Measurements from ENCODE around the gene GATC. TPM values are rescaled to one million over a fixed set of nuclear protein-coding genes. Genes with fewer than 3 reads are reported as not detected.

Gene GATC
- polyA plus RNA-seq, 1 experiment = 25.9 TPM

- Histone ChIP-seq H3K27me3 (ENCODE audit: control insufficient read depth, insufficient read depth, low read length) (no peaks in the 10 kb centered on the region), H3K9me3 (ENCODE audit: control insufficient read depth, insufficient read depth, low read length) (no peaks in the 10 kb centered on the region; the same call in 1 of the 2 replicates), H3K4me3 (ENCODE audit: low read depth, low read length) (peak overlapping the region; percentile 93), H3K27ac (ENCODE audit: low read depth, low read length) (peak overlapping the region; percentile 75)
- no peak for DNase-seq (ENCODE audit: low read depth, low spot score)
- 0 out of 2 replicates have a peak, but pooled peaks have one; percentile 7 for TF ChIP-seq CTCF (IDR thresholded peaks at IDR 0.05; ENCODE audit: low read depth, low read length)
- POLR2A ChIA-PET = interaction anchor here (0.7 to 1.8 kb wide), 5 partner anchors 11 to 889 kb away, joined by 3 to 6 read pairs (median 5); partner anchors contain the start of genes COQ5 and DYNLL1
- CTCF ChIA-PET = interaction anchor here (0.5 to 1.9 kb wide), 10 partner anchors 11 to 178 kb away, joined by 3 to 9 read pairs (median 4); partner anchors contain the start of gene SIRT4
Observed at GRCh38 chr12:120468821-120469449, 22.7 kb downstream of the GATC start.

- Histone ChIP-seq H3K27me3 (ENCODE audit: control insufficient read depth, insufficient read depth, low read length) (no peaks in the 10 kb centered on the region), H3K4me3 (ENCODE audit: low read depth, low read length) (peak within 1 kb of the TSS; percentile 93), H3K27ac (ENCODE audit: low read depth, low read length) (peak within 1 kb of the TSS; percentile 75), H3K9me3 (ENCODE audit: control insufficient read depth, insufficient read depth, low read length) (no peaks in the 10 kb centered on the region; the same call in 1 of the 2 replicates)
- DNase-seq (ENCODE audit: low read depth, low spot score) = peak; percentile 93
- POLR2A ChIA-PET = interaction anchor here (0.7 to 1.8 kb wide), 3 partner anchors 11 to 59 kb away, joined by 3 to 5 read pairs (median 3); partner anchors contain the start of genes COQ5 and DYNLL1
- CTCF ChIA-PET = interaction anchor here (0.5 to 1.9 kb wide), 18 partner anchors 10 to 268 kb away, joined by 3 to 11 read pairs (median 4); partner anchors contain the start of gene SIRT4
- peak; percentile 88 for TF ChIP-seq CTCF (IDR thresholded peaks at IDR 0.05; ENCODE audit: low read depth, low read length)
Observed at GRCh38 chr12:120469450-120470149, 23.4 kb downstream of the GATC start, which contains the start of gene SRSF9. Gene SRSF9, minus strand, starts transcription at chr12:120469748. Its CDS starts 139 bp downstream, at chr12:120469609.

GRCh38 chr12:120470150-120470784, 24.0 kb downstream of the GATC start:
- TF ChIP-seq CTCF (IDR thresholded peaks at IDR 0.05; ENCODE audit: low read depth, low read length) = no peak
- Histone ChIP-seq H3K9me3 (ENCODE audit: control insufficient read depth, insufficient read depth, low read length) (no peaks in the 10 kb centered on the region; the same call in 1 of the 2 replicates), H3K27ac (ENCODE audit: low read depth, low read length) (peak overlapping the region; percentile 11), H3K27me3 (ENCODE audit: control insufficient read depth, insufficient read depth, low read length) (no peaks in the 10 kb centered on the region), H3K4me3 (ENCODE audit: low read depth, low read length) (peak overlapping the region; percentile 93)
- no peak for DNase-seq (ENCODE audit: low read depth, low spot score)
- ChIA-PET POLR2A (interaction anchor here (0.7 kb wide), 2 partner anchors 26 to 75 kb away, joined by 3 read pairs; partner anchors contain the start of gene DYNLL1), CTCF (interaction anchor here (0.5 to 1.9 kb wide), 15 partner anchors 9 to 269 kb away, joined by 3 to 11 read pairs (median 5); partner anchors contain the start of gene SIRT4)

GRCh38 chr12:120472521-120472920, 26.3 kb downstream of the GATC start:
- Histone ChIP-seq H3K4me3 (ENCODE audit: low read depth, low read length) (no peak overlapping the region), H3K9me3 (ENCODE audit: control insufficient read depth, insufficient read depth, low read length) (no peaks in the 10 kb centered on the region; the same call in 1 of the 2 replicates), H3K27ac (ENCODE audit: low read depth, low read length) (no peak overlapping the region), H3K27me3 (ENCODE audit: control insufficient read depth, insufficient read depth, low read length) (no peaks in the 10 kb centered on the region)
- no peak for DNase-seq (ENCODE audit: low read depth, low spot score)
- CTCF ChIA-PET = no interaction called here
- TF ChIP-seq CTCF (IDR thresholded peaks at IDR 0.05; ENCODE audit: low read depth, low read length) = no peak
- POLR2A ChIA-PET = interaction anchor here (0.5 kb wide), 1 partner anchor 25 kb away, joined by 4 read pairs; no protein-coding TSS in a partner anchor

All from AG04450 (cell line).